Heart left ventricle (tissue), 13 donors: ENCODE measurements around the gene REEP5.

ENCODE experiments used
- POLR2A ChIP-seq, 2 donors: fragments of 450-650 bp; IDR thresholded peaks; one replicate each; pipeline ENCODE4 v1.6.1; 2017; ENCODE audit warnings: antibody characterized with exemption in 2 of 2, mild to moderate bottlenecking in 2 of 2, moderate library complexity in 2 of 2
- TF ChIP-seq, protein P1 (sequence below), 12 donors: fragments of 200-600 bp; sonication (generic) in 4 of 12; IDR thresholded peaks; one replicate each; pipeline versions ENCODE4 v1.5.0 to v1.8.0; 2018 to 2022; ENCODE audit warnings: antibody characterized with exemption in 12 of 12, mild to moderate bottlenecking in 5 of 12
- donor health status: ischemic (EF 13 %, LVEDD 7.1; RV severe dilation, severe dysfunction).
- donor health status: DM: no; HTN: yes; CAD: no.
- donor health status: DM: no; HTN: no; CAD: no.
- donor health status: ischemic (EF 25% LVEDD 6.9; RV normal size, moderate dysfunction).
- donor health status: ischemic (EF 25% LVEDD 5.7; RV mildly dilated, moderate dysfunction).
- donor health status: ischemic (EF 35%, LVEDD 5.7; RV mildly dilated, moderate dysfunction).
- donor health status: nonischemic (EF 11% LVEDD 7.7; RV severe dilation, severe dysfunction).
- donor health status: DM: yes; HTN: yes; CAD: no.
- donor health status: PGD.
- donor health status: ischemic (EF 29% LVEDD 5.4; RV normal size, mild dysfunction).
- donor health status: nonischemic (EF 23%, LVEDD 6.1; RV moderate dilation, normal function).

DNA sequence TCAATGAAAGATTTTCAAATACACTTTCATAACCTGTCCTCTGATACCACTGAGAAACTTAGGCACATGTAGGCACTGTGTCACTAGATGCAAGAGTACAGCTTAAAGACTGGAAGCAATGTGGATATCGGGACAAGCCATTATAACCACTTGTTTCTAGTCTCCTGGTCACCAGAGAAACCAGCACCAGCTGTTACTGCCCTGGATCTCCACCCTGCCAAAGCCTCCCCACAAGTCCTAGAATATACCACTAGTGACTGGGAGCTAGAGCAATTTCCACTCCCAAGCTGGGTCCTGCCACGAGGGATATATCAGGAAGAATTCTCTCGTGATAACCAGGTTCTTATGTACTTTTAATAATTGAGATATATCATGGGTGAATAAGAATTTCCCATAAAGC, 19.5 kb downstream of the REEP5 start:
- TF ChIP-seq POLR2A (IDR thresholded peaks at IDR 0.05): no peak
- TF ChIP-seq, protein P1, sequence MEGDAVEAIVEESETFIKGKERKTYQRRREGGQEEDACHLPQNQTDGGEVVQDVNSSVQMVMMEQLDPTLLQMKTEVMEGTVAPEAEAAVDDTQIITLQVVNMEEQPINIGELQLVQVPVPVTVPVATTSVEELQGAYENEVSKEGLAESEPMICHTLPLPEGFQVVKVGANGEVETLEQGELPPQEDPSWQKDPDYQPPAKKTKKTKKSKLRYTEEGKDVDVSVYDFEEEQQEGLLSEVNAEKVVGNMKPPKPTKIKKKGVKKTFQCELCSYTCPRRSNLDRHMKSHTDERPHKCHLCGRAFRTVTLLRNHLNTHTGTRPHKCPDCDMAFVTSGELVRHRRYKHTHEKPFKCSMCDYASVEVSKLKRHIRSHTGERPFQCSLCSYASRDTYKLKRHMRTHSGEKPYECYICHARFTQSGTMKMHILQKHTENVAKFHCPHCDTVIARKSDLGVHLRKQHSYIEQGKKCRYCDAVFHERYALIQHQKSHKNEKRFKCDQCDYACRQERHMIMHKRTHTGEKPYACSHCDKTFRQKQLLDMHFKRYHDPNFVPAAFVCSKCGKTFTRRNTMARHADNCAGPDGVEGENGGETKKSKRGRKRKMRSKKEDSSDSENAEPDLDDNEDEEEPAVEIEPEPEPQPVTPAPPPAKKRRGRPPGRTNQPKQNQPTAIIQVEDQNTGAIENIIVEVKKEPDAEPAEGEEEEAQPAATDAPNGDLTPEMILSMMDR (IDR thresholded peaks at IDR 0.05): no peak
